ENCODE results near the gene EXD3.
"Not testable (repeated sequence)": the region's sequence is repeated elsewhere in the genome, so short reads cannot be mapped to it uniquely, and the experiment has no call there.

EXD3 gene

DNA sequence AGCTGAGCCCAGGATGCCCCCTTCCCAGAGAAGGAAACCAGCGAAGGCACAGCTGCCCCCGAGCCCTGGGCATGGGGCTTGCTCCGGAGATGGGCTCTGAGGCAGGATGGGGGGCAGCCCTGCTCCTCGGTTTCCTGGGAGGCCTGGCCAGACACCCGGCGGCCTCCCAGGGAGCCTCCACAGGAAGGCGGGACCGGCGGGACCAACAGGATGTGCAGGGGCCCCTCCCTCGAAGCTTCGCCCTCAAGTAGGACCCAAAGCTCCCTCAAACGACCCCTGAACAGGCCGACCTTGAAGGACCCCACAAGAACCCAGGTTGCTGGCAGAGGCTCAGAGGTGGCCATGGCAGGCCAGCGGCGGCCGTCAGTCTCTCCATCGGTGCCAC, 11.7 kb downstream of the EXD3 start:
- no peak for DNase-seq (ENCODE audit: low read depth)

DNA sequence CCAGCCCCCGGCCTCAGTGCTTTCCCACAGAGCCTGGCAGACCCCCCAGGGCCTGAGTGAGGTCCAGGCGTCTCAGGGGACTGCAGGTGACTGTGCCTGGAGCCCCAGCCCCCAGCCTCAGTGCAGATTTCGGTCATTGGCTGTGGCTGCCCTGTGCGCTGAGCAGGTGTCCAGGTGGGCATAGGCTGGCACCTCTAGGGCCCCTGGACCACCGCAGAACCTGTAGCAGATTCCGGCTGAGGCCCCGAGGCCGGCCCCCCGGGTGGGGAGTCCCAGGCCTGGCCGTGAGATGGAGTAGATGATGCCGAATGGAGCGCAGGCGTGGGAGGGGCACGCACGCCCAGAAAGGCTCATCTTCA, 12.1 kb downstream of the EXD3 start:
- DNase-seq (ENCODE audit: low read depth), result no peak

DNA sequence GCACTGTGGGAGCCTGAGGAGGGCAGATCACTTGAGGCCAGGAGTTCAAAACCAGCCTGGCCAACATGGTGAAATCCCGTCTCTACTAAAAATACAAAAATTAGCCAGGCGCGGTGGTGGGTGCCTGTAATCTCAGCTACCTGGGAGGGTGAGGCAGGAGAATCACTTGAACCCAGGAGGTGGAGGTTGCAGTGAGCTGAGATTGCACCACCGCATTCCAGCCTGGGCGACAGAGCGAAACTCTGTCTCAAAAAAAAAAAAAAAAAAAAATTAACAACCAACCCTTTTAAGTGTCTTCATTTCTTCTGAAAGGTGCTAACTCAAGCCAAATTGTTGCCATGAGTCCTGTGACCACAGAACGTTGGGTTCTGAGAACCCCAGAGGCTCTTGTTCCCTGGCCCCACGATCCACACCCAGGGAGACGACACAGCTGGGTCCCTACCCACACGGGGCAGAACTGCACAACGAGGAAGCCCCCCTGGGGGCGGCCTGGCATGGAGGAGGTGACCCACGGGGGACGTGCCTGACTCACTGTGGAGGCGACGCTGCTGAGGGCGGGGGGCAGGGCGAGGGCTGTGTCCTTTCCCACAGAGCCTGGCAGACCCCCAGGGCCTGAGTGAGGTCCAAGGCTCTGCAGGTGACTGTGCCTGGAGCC, 12.6 kb downstream of the EXD3 start:
- not testable (repeated sequence) for DNase-seq (ENCODE audit: low read depth)

DNA sequence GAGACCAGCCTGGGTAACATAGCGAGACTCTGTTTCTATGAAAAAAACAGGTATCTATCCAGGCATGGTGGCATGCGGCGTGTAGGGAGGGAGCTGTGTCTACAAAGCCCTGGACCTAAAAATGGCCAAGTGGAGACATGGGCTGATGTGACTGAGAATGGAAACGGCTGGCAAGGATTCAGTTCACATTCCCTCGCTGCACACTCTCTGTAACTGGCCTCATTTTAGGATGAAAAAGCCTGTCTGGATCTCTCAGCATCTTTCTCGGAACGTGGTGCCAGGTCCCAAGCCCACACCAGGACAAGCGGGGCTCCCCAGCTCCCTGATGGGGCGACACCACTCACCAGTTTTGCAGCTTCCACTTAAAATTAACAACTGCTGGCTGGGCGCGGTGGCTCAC, 13.4 kb downstream of the EXD3 start:
- no peak for DNase-seq (ENCODE audit: low read depth)

DNA sequence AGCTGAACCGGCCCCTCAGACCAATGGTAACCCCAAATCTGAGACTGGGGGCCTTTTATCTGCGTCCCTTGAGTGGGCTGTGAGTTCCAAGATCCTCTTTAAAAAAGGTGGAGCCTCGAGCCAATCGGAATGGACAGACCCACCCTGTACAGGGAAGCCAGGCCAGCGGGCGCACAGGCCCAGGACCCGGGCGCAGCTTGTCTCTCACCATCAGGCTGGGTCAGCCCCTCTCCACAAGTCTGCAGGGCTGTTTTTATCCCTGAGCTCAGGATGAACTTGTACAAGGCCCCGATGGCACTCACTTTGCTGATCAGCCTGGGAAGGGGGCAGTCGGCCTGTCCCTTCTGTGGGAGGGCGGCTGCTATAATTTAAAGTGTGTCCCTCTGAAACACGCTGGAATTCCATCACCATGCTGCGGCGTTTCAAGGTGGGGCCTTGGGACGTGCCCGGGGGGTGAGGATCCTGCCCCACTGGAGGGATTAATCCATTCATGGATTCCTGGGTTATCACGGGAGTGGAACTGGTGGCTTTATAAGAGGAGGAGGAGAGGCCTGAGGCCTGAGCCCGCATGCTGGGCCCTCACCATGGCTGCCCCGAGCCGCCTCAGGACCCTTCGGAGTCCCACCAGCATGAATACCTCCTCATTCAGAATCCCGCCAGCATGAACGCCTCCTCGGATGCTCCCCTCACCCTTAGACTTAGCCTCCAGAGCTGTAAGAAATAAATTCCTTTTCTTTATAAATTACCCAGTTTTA, 14.1 kb downstream of the EXD3 start:
- no peak for DNase-seq (ENCODE audit: low read depth)

DNA sequence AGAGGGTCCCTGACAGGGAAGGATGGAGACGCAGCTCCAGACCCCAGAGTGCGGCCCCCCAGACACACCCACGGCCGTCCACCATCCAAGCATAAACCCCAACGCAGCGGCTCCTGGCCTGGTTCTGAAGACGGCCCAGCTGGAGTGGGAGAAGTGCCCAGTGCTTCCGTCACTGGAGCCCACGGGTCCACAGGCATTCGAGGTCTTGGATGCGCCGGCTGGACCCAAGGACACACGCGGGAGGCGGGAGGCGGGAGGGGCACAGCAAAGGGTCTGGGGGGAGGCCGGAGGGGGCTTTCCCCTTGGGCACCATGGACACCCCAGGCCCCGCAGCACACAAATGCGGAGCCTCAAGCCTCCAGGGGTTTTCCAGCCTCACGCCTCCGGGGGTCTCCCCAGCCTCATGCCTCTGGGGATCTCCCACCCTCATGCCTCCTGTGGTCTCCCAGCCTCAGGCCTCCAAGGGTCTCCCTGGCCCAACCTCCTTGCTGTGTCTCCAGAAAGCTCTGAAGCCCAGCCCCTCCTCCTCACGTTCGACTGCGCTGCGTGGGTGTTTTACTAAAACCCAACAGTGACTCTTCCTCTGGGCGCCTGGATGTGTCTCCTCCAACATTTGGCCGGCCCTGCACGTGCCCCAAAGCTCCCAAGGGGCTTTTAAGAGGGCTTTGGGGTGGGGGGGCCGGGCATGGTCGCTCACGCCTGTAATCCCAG, 15.2 kb downstream of the EXD3 start:
- no peak for DNase-seq (ENCODE audit: low read depth)

DNA sequence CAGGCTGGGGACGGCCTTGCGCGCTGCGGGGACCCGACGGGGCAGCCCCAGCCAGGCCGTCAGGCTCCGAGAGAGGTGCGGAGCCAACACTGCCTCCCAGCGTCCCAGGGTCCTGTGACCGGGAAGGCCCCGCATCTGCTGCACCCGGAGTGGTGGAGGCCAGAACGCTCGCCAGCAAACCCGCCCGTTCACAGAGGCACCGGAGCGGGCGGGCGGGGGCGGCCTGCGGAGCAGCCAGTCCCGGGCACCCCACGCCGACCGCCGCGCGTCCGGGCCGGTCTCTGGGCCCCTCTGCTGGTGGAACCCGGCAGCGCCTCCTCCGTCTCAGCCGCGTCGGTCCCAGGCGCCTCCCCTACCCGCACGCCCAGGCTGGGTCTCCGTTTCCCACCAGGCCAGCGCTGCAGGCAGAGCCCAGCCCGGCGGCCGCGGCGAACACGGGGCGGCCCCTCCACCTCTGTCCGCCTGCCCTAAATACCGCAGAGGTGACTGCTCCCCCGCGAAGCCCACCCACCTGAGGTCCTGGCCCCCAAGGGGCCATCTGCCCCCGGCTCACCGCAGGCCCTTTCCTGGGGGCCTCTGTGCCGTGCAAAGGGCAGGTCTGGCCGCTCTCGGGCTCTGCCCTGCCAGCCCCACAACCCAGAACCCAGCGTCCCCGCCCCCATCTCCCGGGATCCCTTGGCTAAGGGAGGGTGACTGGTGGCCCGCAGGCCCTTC, 15.9 kb downstream of the EXD3 start:
- no peak for DNase-seq (ENCODE audit: low read depth)

DNA sequence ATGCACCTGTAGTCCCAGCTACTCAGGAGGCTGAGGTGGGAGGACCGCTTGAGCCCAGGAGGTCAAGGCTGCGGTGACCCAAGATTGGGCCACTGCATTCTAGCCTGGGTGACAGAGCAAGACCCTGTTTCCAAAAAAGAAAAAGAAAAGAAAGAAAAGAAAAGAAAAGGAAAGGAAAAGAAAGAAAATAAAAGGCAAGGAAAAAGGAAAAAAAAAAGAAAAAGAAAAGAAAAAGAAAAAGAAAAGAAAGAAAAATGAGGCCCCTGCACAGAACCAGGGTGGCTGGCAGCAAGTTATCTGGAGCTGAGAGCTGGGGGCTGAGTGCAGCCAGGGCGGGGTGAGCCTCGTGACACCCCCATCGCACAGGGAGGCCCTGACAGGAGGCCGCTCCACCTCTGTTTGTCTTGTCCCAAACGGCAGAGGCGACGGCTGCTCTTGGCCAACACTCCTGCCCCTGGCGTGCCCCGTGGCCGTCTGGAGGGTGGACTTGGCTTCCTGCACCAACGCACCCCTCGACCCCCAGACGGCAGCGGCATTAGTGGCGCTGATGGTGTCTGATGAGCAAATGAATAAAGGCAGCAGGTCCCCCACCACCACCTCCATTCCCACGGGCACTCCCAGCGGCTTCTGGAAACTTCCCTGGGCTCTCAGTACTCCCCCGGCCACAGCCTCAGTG, 16.7 kb downstream of the EXD3 start:
- DNase-seq (ENCODE audit: low read depth), result no peak

DNA sequence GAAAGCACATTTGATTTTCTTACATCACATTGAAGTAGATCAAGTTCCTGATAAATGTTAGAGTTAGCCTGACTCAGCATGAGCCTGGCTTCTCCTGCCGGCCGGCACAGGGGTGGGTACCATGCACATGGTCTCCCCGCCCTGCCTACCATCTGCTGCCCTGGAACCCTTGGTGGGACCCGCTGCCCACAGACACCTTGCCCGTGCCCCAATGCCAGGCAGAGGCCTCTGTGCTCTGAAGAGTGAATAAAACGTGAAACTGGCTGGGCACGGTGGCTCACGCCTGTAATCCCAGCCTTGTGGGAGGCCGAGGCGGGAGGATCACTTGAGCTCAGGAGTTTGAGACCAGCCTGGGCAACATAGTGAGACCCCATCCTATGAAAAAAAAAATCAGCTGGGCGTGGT, 17.3 kb downstream of the EXD3 start:
- no peak for DNase-seq (ENCODE audit: low read depth)

DNA sequence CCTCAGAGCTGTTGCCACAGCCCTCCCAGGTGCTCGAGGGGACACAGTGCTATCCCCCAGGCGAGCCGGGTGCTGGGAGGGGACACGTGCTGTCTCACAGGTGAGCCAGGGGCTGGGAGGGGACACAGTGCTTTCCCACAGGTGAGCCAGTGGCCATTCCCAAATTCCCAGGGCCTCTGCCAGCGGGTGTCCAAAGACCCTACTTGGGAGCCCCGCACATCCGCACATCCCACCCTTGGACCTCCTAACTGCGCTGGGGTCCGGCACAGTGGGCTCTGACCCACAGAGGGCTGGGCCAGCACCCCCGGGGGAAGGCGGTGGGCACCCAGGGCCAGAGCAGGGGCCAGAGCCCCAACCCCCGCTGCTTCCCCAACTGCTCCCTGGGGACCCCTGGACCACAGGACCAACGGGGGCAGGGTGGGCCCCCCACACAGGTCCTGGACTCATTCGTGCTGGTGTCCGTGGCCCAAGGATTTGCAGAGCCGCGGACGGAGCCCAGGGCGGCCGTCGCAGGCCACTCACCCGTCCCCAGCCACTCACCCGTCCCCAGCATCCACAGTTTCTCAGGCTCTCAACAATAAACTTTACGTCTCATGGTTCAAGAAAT, 17.9 kb downstream of the EXD3 start:
- no peak for DNase-seq (ENCODE audit: low read depth)

DNA sequence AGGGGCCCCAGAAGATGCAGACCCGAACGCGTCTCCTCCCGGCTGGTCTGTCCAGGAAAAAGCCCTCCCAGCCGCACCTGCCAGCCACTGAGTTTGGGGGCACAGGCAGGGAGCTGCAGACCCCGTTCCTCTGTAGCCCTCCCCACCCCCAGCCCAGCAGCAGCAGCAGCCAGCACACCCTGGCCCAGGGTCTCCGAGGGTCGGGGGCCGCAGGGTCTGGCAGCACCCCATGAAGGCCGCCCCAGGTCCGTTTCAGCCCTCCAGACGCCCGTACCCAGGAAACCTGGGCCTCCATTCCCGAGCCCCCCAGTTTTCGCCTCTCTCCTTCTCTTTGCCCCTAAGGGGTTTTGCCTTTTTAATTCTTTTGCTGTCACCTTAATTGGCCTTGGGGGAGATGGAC, 19.7 kb downstream of the EXD3 start:
- no peak for DNase-seq (ENCODE audit: low read depth)

DNA sequence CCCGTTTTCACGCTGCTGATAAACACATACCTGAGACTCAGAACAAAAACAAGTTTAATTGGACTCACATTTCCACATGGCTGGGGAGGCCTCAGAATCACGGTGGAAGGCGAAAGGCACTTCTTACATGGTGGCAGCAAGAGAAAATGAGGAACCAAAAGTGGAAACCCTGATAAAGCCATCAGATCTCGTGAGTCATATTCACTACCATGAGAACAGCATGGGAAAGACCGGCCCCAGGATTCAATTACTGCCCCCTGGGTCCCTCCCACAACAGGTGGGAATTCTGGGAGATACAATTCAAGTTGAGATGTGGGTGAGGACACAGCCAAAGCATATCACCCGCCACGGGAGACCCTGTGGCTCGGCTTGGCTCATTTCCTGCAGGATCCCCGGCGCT, 20.2 kb downstream of the EXD3 start:
- DNase-seq (ENCODE audit: low read depth), result no peak

DNA sequence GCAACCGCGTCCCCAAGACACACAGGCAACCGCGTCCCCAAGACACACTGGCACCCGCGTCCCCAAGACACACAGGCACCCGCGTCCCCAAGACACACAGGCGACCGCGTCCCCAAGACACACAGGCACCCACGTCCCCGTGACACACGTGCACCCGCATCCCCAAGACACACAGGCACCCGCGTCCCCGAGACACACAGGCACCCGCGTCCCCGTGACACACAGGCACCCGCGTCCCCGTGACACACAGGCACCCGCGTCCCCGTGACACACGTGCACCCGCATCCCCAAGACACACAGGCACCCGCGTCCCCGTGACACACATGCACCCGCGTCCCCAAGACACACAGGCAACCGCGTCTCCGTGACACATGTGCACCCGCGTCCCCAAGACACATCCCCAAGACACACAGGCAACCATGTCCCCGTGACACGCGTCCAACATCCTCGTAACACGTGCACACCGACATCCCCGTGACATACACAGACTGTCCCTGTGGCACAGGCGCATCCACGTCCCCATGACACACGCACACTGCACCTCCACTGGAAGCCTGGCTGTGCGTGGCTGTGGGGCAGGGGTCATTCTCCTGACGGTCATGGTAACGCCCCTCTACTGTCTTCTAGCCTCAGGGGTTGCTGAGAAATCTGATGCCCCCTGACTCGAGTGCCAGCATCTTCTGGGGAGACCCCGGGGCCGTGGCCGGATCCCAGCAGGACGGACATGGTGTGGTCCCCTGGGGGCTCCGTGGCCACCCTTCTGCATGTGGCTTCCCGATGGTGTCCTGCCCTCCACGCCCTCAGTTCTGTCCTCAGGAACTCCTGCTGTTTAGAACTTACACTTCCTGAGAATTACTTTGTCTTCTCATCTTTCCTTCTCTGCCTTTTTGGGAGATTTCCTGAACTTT, 24.1 kb downstream of the EXD3 start:
- DNase-seq (ENCODE audit: low read depth), result no peak

DNA sequence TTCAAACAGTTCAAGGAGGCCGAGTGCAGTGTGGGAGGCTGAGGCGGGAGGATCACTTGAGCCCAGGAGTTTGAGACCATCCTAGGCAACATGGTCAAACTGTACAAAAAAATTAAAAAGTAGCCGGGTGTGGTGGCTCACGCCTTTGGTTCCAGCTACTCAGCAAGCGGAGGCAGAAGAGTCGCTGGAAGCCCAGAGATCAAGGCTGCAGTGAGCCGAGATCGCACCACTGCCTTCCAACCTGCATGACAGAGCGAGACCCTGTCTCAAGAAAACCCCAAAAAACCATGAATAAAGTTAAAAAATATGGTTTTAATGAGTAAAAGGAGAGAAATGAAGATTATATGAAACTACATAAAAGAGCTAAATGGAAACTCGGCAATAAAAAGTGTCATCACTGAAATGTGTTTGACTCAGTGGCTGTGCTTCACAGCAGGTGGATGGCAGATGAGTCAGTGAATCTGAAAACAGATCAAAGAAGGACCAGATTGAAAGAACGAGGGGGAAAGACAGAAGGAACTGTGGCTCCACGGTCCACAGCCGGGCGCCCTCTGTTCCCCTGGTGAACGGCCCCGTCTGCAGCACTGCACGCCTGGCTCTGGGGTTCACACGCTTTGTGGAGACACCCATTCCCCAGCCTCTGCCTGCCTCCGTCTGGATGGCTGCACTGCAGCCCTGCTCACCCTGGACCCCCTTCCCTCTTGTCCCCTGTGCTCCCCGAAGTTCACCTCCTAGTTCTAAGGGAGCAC, 25.1 kb downstream of the EXD3 start:
- no peak for DNase-seq (ENCODE audit: low read depth)

DNA sequence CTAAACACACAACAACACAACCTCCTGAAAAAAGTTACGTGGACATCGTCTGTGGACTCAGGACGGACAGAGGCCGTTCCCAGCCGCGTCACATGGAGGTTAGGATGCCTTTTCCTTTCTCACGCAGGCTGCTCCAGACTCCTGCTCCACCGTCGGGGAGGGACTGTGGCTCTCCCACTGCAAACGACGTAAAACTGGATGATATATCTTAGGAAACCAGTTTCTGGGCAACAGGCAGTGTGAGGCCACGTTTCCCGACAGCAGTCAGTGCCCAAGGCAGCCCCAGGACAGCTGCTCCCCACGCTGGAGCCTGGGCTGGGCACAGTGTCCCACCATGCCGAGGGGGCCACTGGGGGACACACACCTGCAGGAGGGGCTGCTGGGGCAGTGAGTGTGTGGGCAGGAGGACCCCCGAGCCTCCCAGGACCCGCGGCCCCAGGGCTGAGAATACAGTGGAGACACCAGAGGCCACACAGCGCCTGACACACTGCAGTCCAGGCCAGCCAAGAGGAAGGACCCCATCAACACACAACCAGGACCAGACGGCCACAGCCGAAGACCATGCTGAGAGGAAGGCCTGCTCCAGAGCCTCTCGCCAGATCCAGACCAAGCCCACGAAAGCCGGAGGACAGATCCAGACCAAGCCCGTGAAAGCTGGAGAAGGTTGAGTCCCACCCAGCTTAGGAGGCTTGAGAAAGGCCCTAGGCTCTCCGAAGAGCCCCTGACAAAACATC, 26.2 kb downstream of the EXD3 start:
- DNase-seq (ENCODE audit: low read depth), result no peak

DNA sequence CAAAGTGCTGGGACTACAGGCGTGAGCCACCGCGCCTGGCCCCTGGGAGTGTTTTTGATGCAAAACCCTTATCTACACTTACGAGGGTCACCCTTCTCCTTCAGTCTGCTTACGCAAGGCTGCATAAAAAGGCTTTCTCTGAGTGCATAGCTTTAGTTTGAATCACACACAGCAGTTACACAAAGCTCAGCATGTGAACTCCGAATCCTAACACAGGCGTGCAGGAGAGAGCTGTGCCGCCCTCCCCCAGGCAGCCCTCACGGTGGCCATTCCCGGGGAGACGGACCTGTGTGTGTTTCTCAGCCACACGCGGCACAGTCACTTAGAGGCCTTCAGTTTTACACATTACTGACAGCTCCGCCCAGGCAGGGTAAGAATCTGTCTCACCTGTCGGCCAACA, 26.7 kb downstream of the EXD3 start:
- DNase-seq (ENCODE audit: low read depth), result no peak

DNA sequence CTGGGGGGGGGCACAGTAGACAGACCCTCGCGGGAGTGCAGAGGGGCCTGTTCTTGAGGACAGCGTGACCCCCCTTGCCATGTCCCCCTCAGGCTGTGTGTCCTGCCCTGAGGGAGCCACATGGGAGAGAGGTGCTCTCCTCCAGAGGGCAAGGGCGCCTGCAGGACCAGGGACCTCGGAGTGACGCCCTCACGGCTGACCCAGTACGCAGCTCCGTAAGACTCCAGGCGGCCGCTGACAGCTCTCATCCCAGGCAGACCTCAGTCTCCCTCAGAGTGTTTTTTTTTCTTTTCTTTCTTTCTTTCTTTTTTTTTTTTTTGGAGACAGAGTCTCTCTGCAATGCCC, 27.3 kb downstream of the EXD3 start:
- DNase-seq (ENCODE audit: low read depth), result no peak

DNA sequence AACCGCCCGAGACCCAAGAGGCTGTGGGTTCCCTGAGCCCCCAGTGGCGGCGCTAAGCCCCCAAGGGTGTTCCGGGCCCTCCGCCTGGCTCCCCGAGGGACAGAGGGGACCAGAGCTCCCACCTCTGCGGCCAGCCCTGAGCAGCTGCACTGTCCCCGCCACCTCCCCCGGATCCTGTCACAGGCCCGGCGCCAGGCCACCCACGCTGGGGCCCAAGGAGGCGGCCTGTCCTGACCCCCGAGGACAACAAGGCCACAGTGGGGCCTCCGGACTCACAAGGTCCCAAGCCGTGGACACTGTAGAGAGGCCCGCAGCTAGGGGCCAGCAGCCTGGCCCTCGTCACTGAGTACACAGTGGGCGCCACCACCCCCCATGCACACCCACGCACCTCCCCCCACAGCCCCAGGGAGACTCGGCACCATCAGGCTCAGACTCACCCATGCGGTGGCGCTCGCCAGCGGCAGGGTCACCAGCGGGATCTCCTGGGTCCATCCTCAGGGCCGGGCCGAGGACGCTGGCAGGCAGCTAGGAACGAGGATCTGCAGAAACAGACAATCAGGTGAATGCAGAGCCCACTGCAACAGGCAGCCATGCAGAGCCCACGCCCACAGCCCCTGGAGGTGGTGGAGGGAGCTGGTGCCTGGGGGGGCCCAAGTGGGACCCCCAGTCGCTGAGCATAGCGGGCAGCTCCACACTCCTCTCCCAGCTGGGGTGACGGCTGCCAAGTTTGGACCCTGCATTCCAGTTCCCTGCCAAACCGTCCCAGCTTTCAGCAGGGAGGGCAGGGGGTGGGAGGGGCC, 27.9 kb downstream of the EXD3 start:
- no peak for DNase-seq (ENCODE audit: low read depth)
